ENCODE results near the gene DOCK2.

DOCK2 gene

DNA sequence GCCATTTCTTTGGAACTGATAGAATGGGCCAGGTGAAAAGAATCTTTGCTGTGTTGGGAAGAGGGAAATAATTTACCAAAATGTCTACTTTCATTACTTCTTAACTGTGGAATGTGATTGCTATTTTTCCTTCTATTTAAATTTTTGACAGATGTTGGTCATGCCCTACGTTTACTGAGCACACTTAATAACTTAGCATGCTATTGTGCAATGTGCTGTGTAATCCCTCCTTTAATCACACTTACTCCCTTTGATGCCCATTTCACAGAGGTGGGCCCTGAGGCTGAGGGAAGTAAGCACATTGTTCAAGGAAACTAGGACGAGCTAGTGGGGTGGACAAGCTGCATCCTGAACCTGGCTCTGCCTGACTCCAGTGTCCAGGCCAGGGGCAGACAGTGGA lies 391.0 kb downstream of the DOCK2 start:
- TF ChIP-seq ZNF274 (IDR thresholded peaks at IDR 0.05; ENCODE audit: low read depth, low read length), result no peak

GRCh38 chr5:170034231-170034630 lies 397.2 kb downstream of the DOCK2 start:
- no peak for TF ChIP-seq ZNF274 (IDR thresholded peaks at IDR 0.05; ENCODE audit: low read depth, low read length)
- no peak overlapping the region for H3K4me3 ChIP-seq (ENCODE audit: low read length)

More for the DNA sequence above, 391.0 kb downstream of the DOCK2 start:
- H3K4me3 ChIP-seq (ENCODE audit: low read length), result no peak overlapping the region

DNA sequence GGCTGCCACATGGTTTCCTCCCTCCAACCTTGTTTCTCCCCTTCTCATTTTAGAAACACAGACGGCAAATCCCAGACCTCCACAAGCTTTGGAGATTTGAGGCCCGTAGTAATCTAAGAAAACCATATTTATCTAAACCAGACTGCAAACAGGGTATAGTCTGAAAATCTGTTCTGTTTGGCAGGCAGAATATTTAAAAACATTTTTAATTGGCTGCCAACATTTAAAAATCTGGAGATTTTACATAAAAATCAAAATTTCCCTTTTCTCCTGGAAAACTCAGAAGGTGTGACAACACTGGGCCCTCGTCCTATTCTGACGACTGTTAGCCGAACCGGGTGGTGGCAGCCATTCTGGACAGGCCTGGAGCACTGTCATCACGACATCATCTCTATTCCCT lies 401.2 kb downstream of the DOCK2 start:
- H3K4me3 ChIP-seq (ENCODE audit: low read length), result no peak overlapping the region
- TF ChIP-seq ZNF274 (IDR thresholded peaks at IDR 0.05; ENCODE audit: low read depth, low read length), result no peak

- H3K4me3 ChIP-seq (ENCODE audit: low read length), result no peak overlapping the region
- TF ChIP-seq ZNF274 (IDR thresholded peaks at IDR 0.05; ENCODE audit: low read depth, low read length), result no peak
Observed at GRCh38 chr5:170039830-170040229, 402.8 kb downstream of the DOCK2 start.

DNA sequence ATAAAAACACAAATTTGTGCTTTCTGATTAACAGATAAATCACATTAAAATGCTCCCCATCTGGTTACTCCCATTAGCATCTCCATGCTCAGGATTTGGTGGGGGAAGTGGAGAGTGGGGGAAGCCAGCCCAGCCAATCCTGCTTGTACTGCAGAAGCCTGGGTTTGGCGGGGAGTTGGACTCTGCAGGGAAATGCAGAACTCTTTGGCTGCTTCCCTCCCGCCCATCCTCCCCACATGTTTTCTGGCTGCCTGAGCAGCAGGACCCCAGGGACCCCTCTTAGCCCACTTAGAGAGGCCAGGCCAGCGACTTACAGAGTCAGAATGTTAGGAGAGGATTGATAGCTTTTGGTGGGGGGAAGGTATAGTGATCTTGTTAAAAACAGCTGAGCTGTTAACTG lies 409.2 kb downstream of the DOCK2 start:
- no peak for TF ChIP-seq ZNF274 (IDR thresholded peaks at IDR 0.05; ENCODE audit: low read depth, low read length)
- no peak overlapping the region for H3K4me3 ChIP-seq (ENCODE audit: low read length)

DNA sequence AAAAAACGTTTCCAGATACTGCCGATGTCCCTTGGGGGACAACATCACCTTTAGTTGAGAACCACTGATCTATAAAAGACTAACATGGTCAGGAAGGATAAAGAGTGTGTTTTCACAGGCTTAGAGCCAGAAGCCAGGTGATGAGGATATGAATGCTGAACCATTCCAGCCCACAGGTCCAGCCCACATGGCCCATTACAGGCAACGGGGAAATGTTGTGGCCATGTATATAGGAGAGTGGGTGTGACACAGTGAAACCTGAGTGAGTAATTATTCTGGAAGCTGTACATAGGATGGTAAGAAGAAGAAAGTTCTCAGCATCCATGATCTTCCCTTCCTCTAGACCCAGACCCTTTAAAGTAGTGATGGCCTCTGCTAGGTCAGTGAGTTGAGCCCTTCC lies 412.6 kb downstream of the DOCK2 start:
- H3K4me3 ChIP-seq (ENCODE audit: low read length), result no peak overlapping the region
- TF ChIP-seq ZNF274 (IDR thresholded peaks at IDR 0.05; ENCODE audit: low read depth, low read length), result no peak

- no peak overlapping the region for H3K4me3 ChIP-seq (ENCODE audit: low read length)
- no peak for TF ChIP-seq ZNF274 (IDR thresholded peaks at IDR 0.05; ENCODE audit: low read depth, low read length)
Observed at GRCh38 chr5:170053896-170054295, 416.8 kb downstream of the DOCK2 start.

- no peak overlapping the region for H3K4me3 ChIP-seq (ENCODE audit: low read length)
- TF ChIP-seq ZNF274 (IDR thresholded peaks at IDR 0.05; ENCODE audit: low read depth, low read length), result no peak
Observed at GRCh38 chr5:170055606-170056005, 418.5 kb downstream of the DOCK2 start.

DNA sequence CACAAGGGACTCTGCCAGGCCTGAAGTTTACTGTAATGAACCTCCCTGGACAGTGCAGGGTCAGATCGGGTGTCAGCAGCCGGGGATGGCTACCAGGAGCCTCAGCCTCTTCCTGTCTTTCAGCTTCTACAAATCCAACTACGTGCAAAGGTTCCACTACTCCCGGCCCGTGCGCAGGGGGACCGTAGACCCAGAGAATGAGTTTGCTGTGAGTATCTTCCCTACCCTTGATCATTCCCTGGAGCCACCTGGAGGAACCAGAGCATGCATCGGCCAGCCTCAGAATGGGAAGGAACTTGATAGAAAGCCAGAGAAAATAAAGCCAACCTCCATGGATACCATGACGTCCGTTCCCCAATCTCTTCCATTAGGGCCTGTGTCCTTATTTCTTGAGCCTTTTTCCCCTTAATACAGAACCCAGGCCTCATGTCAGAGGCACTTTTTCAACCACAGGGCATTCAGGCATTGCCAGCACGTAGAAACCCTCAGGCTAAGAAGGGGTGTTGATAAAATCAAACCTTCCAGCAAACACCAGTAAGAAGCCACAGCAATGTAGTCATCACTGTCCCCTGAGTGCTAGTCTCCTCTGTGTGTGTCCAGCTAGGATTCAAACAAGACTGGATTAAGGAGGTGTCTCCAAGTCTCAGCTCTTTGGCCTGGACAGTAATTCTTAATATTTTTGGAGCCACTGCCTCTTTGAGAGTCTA lies 419.6 kb downstream of the DOCK2 start:
- no peak for TF ChIP-seq ZNF274 (IDR thresholded peaks at IDR 0.05; ENCODE audit: low read depth, low read length)
- no peak overlapping the region for H3K4me3 ChIP-seq (ENCODE audit: low read length)

DNA sequence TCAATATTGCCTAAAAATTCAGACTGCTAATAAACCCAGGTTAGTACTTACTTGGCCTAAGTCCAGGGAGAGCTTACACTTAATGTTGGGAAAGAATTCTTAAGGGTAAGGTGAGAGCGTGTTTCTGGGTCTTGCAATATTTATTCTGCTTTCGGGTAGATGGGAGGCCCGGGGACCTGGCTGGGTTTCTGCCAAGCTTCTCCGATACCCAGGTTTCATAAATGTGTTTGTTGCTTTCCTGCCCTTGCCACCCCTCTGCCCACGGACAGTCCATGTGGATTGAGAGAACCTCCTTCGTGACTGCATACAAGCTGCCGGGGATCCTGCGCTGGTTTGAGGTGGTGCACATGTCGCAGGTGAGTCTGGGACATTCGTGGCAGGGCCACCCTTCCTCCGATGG lies 420.2 kb downstream of the DOCK2 start:
- no peak for TF ChIP-seq ZNF274 (IDR thresholded peaks at IDR 0.05; ENCODE audit: low read depth, low read length)
- no peak overlapping the region for H3K4me3 ChIP-seq (ENCODE audit: low read length)

GRCh38 chr5:170059221-170059620 lies 422.1 kb downstream of the DOCK2 start:
- TF ChIP-seq ZNF274 (IDR thresholded peaks at IDR 0.05; ENCODE audit: low read depth, low read length), result no peak
- H3K4me3 ChIP-seq (ENCODE audit: low read length), result no peak overlapping the region

GRCh38 chr5:170067152-170067551 lies 430.1 kb downstream of the DOCK2 start:
- TF ChIP-seq ZNF274 (IDR thresholded peaks at IDR 0.05; ENCODE audit: low read depth, low read length), result no peak

GRCh38 chr5:170067574-170068170 lies 430.6 kb downstream of the DOCK2 start:
- no peak for TF ChIP-seq ZNF274 (IDR thresholded peaks at IDR 0.05; ENCODE audit: low read depth, low read length)
- H3K4me3 ChIP-seq (ENCODE audit: low read length), result no peak overlapping the region

More at GRCh38 chr5:170067152-170067551, 430.1 kb downstream of the DOCK2 start:
- no peak overlapping the region for H3K4me3 ChIP-seq (ENCODE audit: low read length)

GRCh38 chr5:170069512-170069911 lies 432.4 kb downstream of the DOCK2 start:
- H3K4me3 ChIP-seq (ENCODE audit: low read length), result no peak overlapping the region
- no peak for TF ChIP-seq ZNF274 (IDR thresholded peaks at IDR 0.05; ENCODE audit: low read depth, low read length)

GRCh38 chr5:170070556-170071412 lies 433.7 kb downstream of the DOCK2 start:
- no peak overlapping the region for H3K4me3 ChIP-seq (ENCODE audit: low read length)
- TF ChIP-seq ZNF274 (IDR thresholded peaks at IDR 0.05; ENCODE audit: low read depth, low read length), result no peak

Measured in GM08714 (cell line).